ENCODE measurements around the gene MEGF11.

Gene MEGF11

GRCh38 chr15:65903296-65904073, 350.1 kb downstream of the MEGF11 start:
- CTCF ChIA-PET: interaction anchor here (0.7 to 1.7 kb wide), 2 partner anchors 9 to 265 kb away, joined by 3 to 6 read pairs; no protein-coding TSS in a partner anchor
- Histone ChIP-seq H3K4me1 (ENCODE audit: control insufficient read depth, insufficient read depth, low read length) (no peaks in the 10 kb centered on the region), H3K4me3 (ENCODE audit: low read depth, low read length) (no peak overlapping the region), H3K9me3 (ENCODE audit: control insufficient read depth, insufficient read depth, low read depth, low read length) (no peaks in the 10 kb centered on the region), H3K27ac (ENCODE audit: extremely low read depth, low read depth, low read length) (no peak overlapping the region), H3K36me3 (ENCODE audit: control insufficient read depth in 2 of 2, insufficient read depth in 1 of 2, low read length in 2 of 2) (peaks cover 3 to 94% of the 10 kb centered on the region in 2 experiments; a peak in 2 of 3 replicates)
- TF ChIP-seq ZNF138 (tag by site-specific recombination; IDR thresholded peaks at IDR 0.05; ENCODE audit: borderline replicate concordance) (no peak), SETDB1 (IDR thresholded peaks at IDR 0.05; ENCODE audit: insufficient read length, low read length) (no peak), ZNF140 (tag by site-specific recombination; IDR thresholded peaks at IDR 0.05) (no peak), PRDM1 (tag by site-specific recombination; IDR thresholded peaks at IDR 0.05) (peak; percentile 94), PRDM10 (tag by site-specific recombination; IDR thresholded peaks at IDR 0.05) (peak; percentile 71), ZNF544 (tag by site-specific recombination; IDR thresholded peaks at IDR 0.05) (no peak), ATF2 (tag by site-specific recombination; IDR thresholded peaks at IDR 0.05; ENCODE audit: low read depth) (0 out of 2 replicates have a peak, but pooled peaks have one; percentile 4)
- POLR2A ChIA-PET: interaction anchor here (0.6 to 1.2 kb wide), 2 partner anchors 34 to 36 kb away, joined by 4 to 5 read pairs; partner anchors contain the start of gene RAB11A

GRCh38 chr15:65902373-65902772, 351.2 kb downstream of the MEGF11 start:
- Histone ChIP-seq H3K27ac (ENCODE audit: extremely low read depth, low read depth, low read length) (no peak overlapping the region), H3K9me3 (ENCODE audit: control insufficient read depth, insufficient read depth, low read depth, low read length) (no peaks in the 10 kb centered on the region), H3K36me3 (ENCODE audit: control insufficient read depth in 2 of 2, insufficient read depth in 1 of 2, low read length in 2 of 2) (peaks cover 3 to 94% of the 10 kb centered on the region in 2 experiments), H3K4me1 (ENCODE audit: control insufficient read depth, insufficient read depth, low read length) (no peaks in the 10 kb centered on the region), H3K4me3 (ENCODE audit: low read depth, low read length) (no peak overlapping the region)
- POLR2A ChIA-PET: interaction anchor here (1.4 to 2.1 kb wide), 2 partner anchors 33 to 292 kb away, joined by 7 to 8 read pairs; partner anchors contain the start of genes INTS14 and RAB11A
- CTCF ChIA-PET: no interaction called here
- TF ChIP-seq ZNF785 (tag by site-specific recombination; IDR thresholded peaks at IDR 0.05) (no peak), KLF9 (tag by site-specific recombination; IDR thresholded peaks at IDR 0.05; ENCODE audit: low read depth) (no peak), ZNF623 (tag by site-specific recombination; IDR thresholded peaks at IDR 0.05) (no peak), PRDM10 (tag by site-specific recombination; IDR thresholded peaks at IDR 0.05) (peak; percentile 32; the same call in 1 of the 2 replicates), YY2 (tag by site-specific recombination; IDR thresholded peaks at IDR 0.05) (no peak), FEZF1 (tag by site-specific recombination; IDR thresholded peaks at IDR 0.05) (no peak), ZNF350 (tag by site-specific recombination; IDR thresholded peaks at IDR 0.05) (no peak), ZNF112 (tag by site-specific recombination; IDR thresholded peaks at IDR 0.05) (no peak), ZNF561 (tag by site-specific recombination; IDR thresholded peaks at IDR 0.05; ENCODE audit: borderline replicate concordance) (no peak)
